HepG2 (cell line): Measurements from ENCODE around the gene COPS8. TPM values are rescaled to one million over a fixed set of nuclear protein-coding genes. Genes with fewer than 3 reads are reported as not detected.

Source experiments
- ATAC-seq: fragments of 200-7000 bp; cut with Tn5 transposase; 3 replicates; pipeline ENCODE4 v1.9.1; 2020; ENCODE audit warnings: mild to moderate bottlenecking, moderate library complexity
- BruUV-seq: library from RNA; stranded (reverse); fragments of 400-500 nt; replicated peaks from 2 replicates; lab custom pipeline; 2021; lab: Mats Ljungman, UMichigan
- CTCF ChIA-PET: fragments of 300-600 bp; formaldehyde crosslinking; extraction: SDS; loops from one replicate; lab custom pipeline; 2021; ENCODE audit warnings: low total read pairs, inconsistent platforms, low intra/inter-chr PET ratio; lab: Yijun Ruan, JAX
- POLR2A ChIA-PET: fragments of 350-600 bp; sonication (Branson Sonifier 250); formaldehyde crosslinking; loops from one replicate; lab custom pipeline; 2020; ENCODE audit warnings: antibody characterized with exemption, inconsistent platforms; lab: Yijun Ruan, JAX
- DNase-seq: peaks from one replicate; pipeline ENCODE4 v3.0.0-alpha.2; 2015; ENCODE audit warnings: low spot score
- FAIRE-seq: peaks from 3 replicates; lab custom pipeline; 2011; peaks lifted over from hg19 to GRCh38; lab: Jason Lieb, UNC
- H2AFZ ChIP-seq: one replicate; pipeline ENCODE4 v1.6.1; 2011; ENCODE audit warnings: low read length, inconsistent platforms
- H3K27ac ChIP-seq: fragments of 300-600 bp; 3 replicates; pipeline ENCODE4 v1.8.0; 2011; ENCODE audit warnings: mixed run types, mild to moderate bottlenecking, mixed read lengths, low read length, inconsistent platforms; ENCODE audit not compliant: insufficient read depth; ENCODE audit errors: extremely low read length
- H3K27me3 ChIP-seq, 2 experiments: fragments of 200-600 bp in 1 of 2; 2 replicates in 1 of 2; 3 replicates in 1 of 2; pipeline versions ENCODE4 v1.6.0 to v1.8.0; 2011; ENCODE audit warnings: low read length in 2 of 2, mild to moderate bottlenecking in 2 of 2, moderate library complexity in 2 of 2, inconsistent platforms in 1 of 2; ENCODE audit not compliant: insufficient read depth in 2 of 2, control insufficient read depth in 1 of 2
- H3K36me3 ChIP-seq, 2 experiments: fragments of 200-600 bp in 1 of 2; replicated peaks in 1 of 2; 2 replicates in 1 of 2; 3 replicates in 1 of 2; pipeline versions ENCODE4 v1.5.1 to v1.8.0; 2011; ENCODE audit warnings: low read length in 2 of 2, inconsistent platforms in 1 of 2; ENCODE audit not compliant: insufficient read depth in 2 of 2, control insufficient read depth in 1 of 2
- H3K4me1 ChIP-seq: 2 replicates; pipeline ENCODE4 v1.5.1; 2012; ENCODE audit warnings: low read length, inconsistent platforms; ENCODE audit not compliant: insufficient read depth
- H3K4me2 ChIP-seq: 2 replicates; pipeline ENCODE4 v1.6.0; 2011; ENCODE audit warnings: low read depth, low read length, inconsistent platforms
- H3K4me3 ChIP-seq, 3 experiments: fragments of 200-600 bp in 1 of 3; sonication (generic), shearing (Covaris generic) in 1 of 3; replicated peaks in 1 of 3; 2 replicates each; pipeline ENCODE4 v1.5.1; 2011 to 2016; ENCODE audit warnings: low read length in 3 of 3, inconsistent platforms in 2 of 3, low read depth in 2 of 3, mild to moderate bottlenecking in 2 of 3, control low read depth in 1 of 3, mixed read lengths in 1 of 3; ENCODE audit not compliant: insufficient read depth in 1 of 3
- H3K79me2 ChIP-seq: one replicate; pipeline ENCODE4 v1.6.1; 2011; ENCODE audit warnings: low read length, inconsistent platforms; ENCODE audit not compliant: insufficient read depth
- H3K9ac ChIP-seq: 2 replicates; pipeline ENCODE4 v1.6.0; 2011; ENCODE audit warnings: mild to moderate bottlenecking, low read depth, low read length, inconsistent platforms; ENCODE audit not compliant: insufficient read depth
- H3K9me3 ChIP-seq: 2 replicates; pipeline ENCODE4 v1.5.1; 2012; ENCODE audit warnings: mild to moderate bottlenecking, low read length
- H4K20me1 ChIP-seq: 2 replicates; pipeline ENCODE4 v1.6.0; 2011; ENCODE audit warnings: inconsistent platforms, mild to moderate bottlenecking, low read length, moderate library complexity; ENCODE audit not compliant: insufficient read depth
- AHDC1 ChIP-seq: sonication (generic); formaldehyde crosslinking; IDR thresholded peaks from 2 replicates; pipeline ENCODE4 v1.5.1; 2020; ENCODE audit warnings: mild to moderate bottlenecking, missing genetic modification reagents, borderline replicate concordance
- EZH2 ChIP-seq: conservative IDR thresholded peaks from 2 replicates; pipeline ENCODE4 v1.6.1; 2012; ENCODE audit warnings: mild to moderate bottlenecking, low read depth, low read length, moderate library complexity
- GMEB1 ChIP-seq: sonication (generic); formaldehyde crosslinking; IDR thresholded peaks from 2 replicates; pipeline ENCODE4 v1.5.1; 2020; ENCODE audit warnings: missing genetic modification reagents, mild to moderate bottlenecking, borderline replicate concordance
- HNRNPL ChIP-seq: fragments of 200-400 bp; formaldehyde crosslinking; IDR thresholded peaks from 2 replicates; pipeline ENCODE4 v1.6.1; 2017; ENCODE audit warnings: mild to moderate bottlenecking, low read depth, low read length
- HOMEZ ChIP-seq: IDR thresholded peaks from 2 replicates; pipeline ENCODE4 v1.6.1; 2016; ENCODE audit warnings: low read depth
- NCOA5 ChIP-seq: sonication (generic); formaldehyde crosslinking; IDR thresholded peaks from 2 replicates; pipeline ENCODE4 v1.4.0; 2020; ENCODE audit warnings: missing genetic modification reagents
- TBX2 ChIP-seq: sonication (generic); formaldehyde crosslinking; IDR thresholded peaks from 2 replicates; pipeline ENCODE4 v1.5.0; 2020; ENCODE audit warnings: missing genetic modification reagents, mild to moderate bottlenecking, borderline replicate concordance
- ZNF12 ChIP-seq: sonication (generic); formaldehyde crosslinking; IDR thresholded peaks from 2 replicates; pipeline ENCODE4 v1.5.0; 2020; ENCODE audit warnings: missing genetic modification reagents
- ZNF143 ChIP-seq: sonication (generic); formaldehyde crosslinking; IDR thresholded peaks from 2 replicates; pipeline ENCODE4 v1.4.0; 2020; ENCODE audit warnings: missing genetic modification reagents
- ZNF296 ChIP-seq: sonication (generic); formaldehyde crosslinking; conservative IDR thresholded peaks from 2 replicates; pipeline ENCODE4 v1.5.0; 2020; ENCODE audit warnings: mild to moderate bottlenecking, missing genetic modification reagents
- ZNF33A ChIP-seq: sonication (generic); formaldehyde crosslinking; IDR thresholded peaks from 2 replicates; pipeline ENCODE4 v1.5.1; 2020; ENCODE audit warnings: missing genetic modification reagents, mild to moderate bottlenecking, moderate library complexity, borderline replicate concordance
- ZNF383 ChIP-seq: sonication (generic); formaldehyde crosslinking; IDR thresholded peaks from 2 replicates; pipeline ENCODE4 v1.4.0; 2020; ENCODE audit warnings: missing genetic modification reagents, mild to moderate bottlenecking, borderline replicate concordance
- WGBS: methylation state at CpG from one replicate; pipeline ENCODE4 v1.1.6; 2017; ENCODE audit warnings: low lambda C conversion rate; 5-methylcytosine and 5-hydroxymethylcytosine counted together
- in situ Hi-C: cut with HindIII; loops from 2 replicates; pipeline ENCODE4 v1.10.0; 2017; ENCODE audit warnings: low pct_unique_long_range_greater_than_20kb; ENCODE audit not compliant: extremely low pct_ligation_motif_present
- intact Hi-C: fragments of 100-400 bp; cut with micrococcal nuclease; formaldehyde crosslinking; loops from one replicate; pipeline ENCODE4 v1.10.0; 2022; ENCODE audit not compliant: unreplicated experiment
- polyA plus RNA-seq, 8 experiments: library from polyadenylated mRNA; depleted of rRNA in 3 of 8; stranded (reverse) in 7 of 8; unstranded in 1 of 8; fragments of >200 nt; fragmentation: Illumina TruSeq in 4 of 8; extraction: Trizol in 4 of 8; gene quantifications; 2 replicates each; pipeline versions ENCODE4 v1.2.1 to v1.2.3, GENCODE V29; 2011 to 2016; ENCODE audit warnings: low read depth in 4 of 8, missing spikeins in 1 of 8, mixed read lengths in 1 of 8; ENCODE audit not compliant: insufficient read depth in 1 of 8
- total RNA-seq, 5 experiments: library from RNA; depleted of rRNA; stranded (reverse); fragments of >200 nt; fragmentation: Illumina TruSeq; extraction: Trizol; gene quantifications; 2 replicates each; pipeline ENCODE4 v1.2.3, GENCODE V29; 2016; ENCODE audit warnings: low read depth in 1 of 5

The COPS8 gene
- total and polyA plus RNA-seq, 2 of the 13 experiments (the other 11 are each of a cell fraction or from before 2014, with no cell fraction given) = 86.3 to 96.6 TPM

- H3K9me3 ChIP-seq = peaks cover 22% of the 10 kb centered on the region
- TF ChIP-seq ZNF33A (CRISPR knock-in tag) = no peak
- no peak for TF ChIP-seq ZNF296 (CRISPR knock-in tag)
- TF ChIP-seq ZNF383 (CRISPR knock-in tag) = no peak
- no peak for TF ChIP-seq HOMEZ (CRISPR knock-in tag)
- TF ChIP-seq ZNF12 (CRISPR knock-in tag) = no peak
- no peak for TF ChIP-seq NCOA5 (CRISPR knock-in tag)
- no peak for TF ChIP-seq TBX2 (CRISPR knock-in tag)
- no peak for TF ChIP-seq AHDC1
- no peak for TF ChIP-seq ZNF143 (CRISPR knock-in tag)
- TF ChIP-seq GMEB1 (CRISPR knock-in tag) = no peak
- no peak for TF ChIP-seq HNRNPL
- TF ChIP-seq EZH2 = no peak
- no peaks in the 10 kb centered on the region for H3K4me1 ChIP-seq
- no peak overlapping the region for H3K9ac ChIP-seq
- no peaks in the 10 kb centered on the region for H4K20me1 ChIP-seq
- ChIA-PET POLR2A (no interaction called here), CTCF (no interaction called here)
- H3K36me3 ChIP-seq = no peaks in the 10 kb centered on the region
- H3K4me3 ChIP-seq = no peak overlapping the region
- no peaks in the 10 kb centered on the region for H3K79me2 ChIP-seq
- in situ Hi-C loops = no loop called here
- WGBS = 6% methylated on average over 4 of the region's 4 CpGs
- ATAC-seq (no peak), FAIRE-seq (no peak), DNase-seq (no peak)
- no peak overlapping the region for H3K4me2 ChIP-seq
- H2AFZ ChIP-seq = no peak overlapping the region
- no peaks in the 10 kb centered on the region for H3K27me3 ChIP-seq
- no peak overlapping the region for H3K27ac ChIP-seq
- intact Hi-C loops = no loop called here
- BruUV-seq = no TSS peak
These were observed 40.2 kb upstream of the COPS8 start for GRCh38 chr2:237045449-237045848.
